ENCODE measurements around the gene TECR.

DNA sequence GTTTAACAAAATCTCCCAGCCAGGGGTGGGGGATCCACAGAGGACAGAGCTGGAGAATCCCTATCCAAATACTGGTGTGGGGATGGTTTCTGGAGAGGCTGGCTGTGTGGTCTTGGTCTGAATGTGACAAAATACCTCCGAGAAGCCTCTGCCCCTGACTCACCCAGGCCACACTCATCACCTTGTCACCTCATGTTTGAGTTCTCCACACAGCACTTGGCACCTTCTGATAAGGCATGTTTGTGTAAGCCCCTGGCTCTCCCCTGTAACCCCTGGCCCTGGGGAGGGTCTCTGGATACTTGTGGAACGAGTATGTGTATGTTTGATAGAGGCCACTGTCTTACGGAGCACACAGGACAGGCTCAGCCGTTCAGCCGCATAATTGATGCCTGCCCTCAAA, 14.7 kb downstream of the TECR start:
- TF ChIP-seq SMC3 (IDR thresholded peaks at IDR 0.05; ENCODE audit: low read length) (no peak), ZNF326 (CRISPR knock-in tag; IDR thresholded peaks at IDR 0.05; ENCODE audit: borderline replicate concordance) (no peak), ZNF737 (CRISPR knock-in tag; IDR thresholded peaks at IDR 0.05; ENCODE audit: borderline replicate concordance) (no peak), JARID2 (CRISPR knock-in tag; IDR thresholded peaks at IDR 0.05; ENCODE audit: insufficient replicate concordance) (no peak), ZNF512 (CRISPR knock-in tag; IDR thresholded peaks at IDR 0.05) (no peak), HBP1 (CRISPR knock-in tag; IDR thresholded peaks at IDR 0.05; ENCODE audit: low read depth) (no peak), ZNF138 (CRISPR knock-in tag; IDR thresholded peaks at IDR 0.05; ENCODE audit: low read depth) (no peak)
- TF ChIP-seq, protein P1, sequence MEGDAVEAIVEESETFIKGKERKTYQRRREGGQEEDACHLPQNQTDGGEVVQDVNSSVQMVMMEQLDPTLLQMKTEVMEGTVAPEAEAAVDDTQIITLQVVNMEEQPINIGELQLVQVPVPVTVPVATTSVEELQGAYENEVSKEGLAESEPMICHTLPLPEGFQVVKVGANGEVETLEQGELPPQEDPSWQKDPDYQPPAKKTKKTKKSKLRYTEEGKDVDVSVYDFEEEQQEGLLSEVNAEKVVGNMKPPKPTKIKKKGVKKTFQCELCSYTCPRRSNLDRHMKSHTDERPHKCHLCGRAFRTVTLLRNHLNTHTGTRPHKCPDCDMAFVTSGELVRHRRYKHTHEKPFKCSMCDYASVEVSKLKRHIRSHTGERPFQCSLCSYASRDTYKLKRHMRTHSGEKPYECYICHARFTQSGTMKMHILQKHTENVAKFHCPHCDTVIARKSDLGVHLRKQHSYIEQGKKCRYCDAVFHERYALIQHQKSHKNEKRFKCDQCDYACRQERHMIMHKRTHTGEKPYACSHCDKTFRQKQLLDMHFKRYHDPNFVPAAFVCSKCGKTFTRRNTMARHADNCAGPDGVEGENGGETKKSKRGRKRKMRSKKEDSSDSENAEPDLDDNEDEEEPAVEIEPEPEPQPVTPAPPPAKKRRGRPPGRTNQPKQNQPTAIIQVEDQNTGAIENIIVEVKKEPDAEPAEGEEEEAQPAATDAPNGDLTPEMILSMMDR (CRISPR knock-in tag; IDR thresholded peaks at IDR 0.05), result no peak
